GM21528 (cell line): ENCODE measurements around the gene EFHB.
A peak's percentile ranks its signal among the peaks of the same experiment; 100 is the strongest.
"Not testable (repeated sequence)": the region's sequence is repeated elsewhere in the genome, so short reads cannot be mapped to it uniquely, and the experiment has no call there.

Experiments used
- ATAC-seq: cut with Tn5 transposase; IDR thresholded peaks from one replicate; pipeline ENCODE4 v1.9.1; 2021; ENCODE audit warnings: mild to moderate bottlenecking, moderate library complexity; ENCODE audit not compliant: unreplicated experiment, low FRiP score

Gene EFHB

GRCh38 chr3:19931767-19932188 lies 2.2 kb downstream of the EFHB start:
- peak; percentile 45 for ATAC-seq

- peak; percentile 85 for ATAC-seq
These were observed 2.8 kb downstream of the EFHB start for GRCh38 chr3:19931180-19931692.

- ATAC-seq: no peak
These were observed 13.5 kb downstream of the EFHB start for GRCh38 chr3:19920401-19921080.

- ATAC-seq: no peak
These were observed 16.9 kb downstream of the EFHB start for GRCh38 chr3:19917167-19917566.

GRCh38 chr3:19911452-19911851 lies 22.6 kb downstream of the EFHB start:
- ATAC-seq: no peak

GRCh38 chr3:19907523-19907922 lies 26.5 kb downstream of the EFHB start:
- ATAC-seq: no peak

- no peak for ATAC-seq
These were observed 30.4 kb downstream of the EFHB start for GRCh38 chr3:19903649-19904048.

GRCh38 chr3:19901918-19902317 lies 32.1 kb downstream of the EFHB start:
- ATAC-seq: no peak

GRCh38 chr3:19901337-19901736 lies 32.7 kb downstream of the EFHB start:
- no peak for ATAC-seq

- not testable (repeated sequence) for ATAC-seq
These were observed 34.2 kb downstream of the EFHB start for GRCh38 chr3:19899833-19900232.

- no peak for ATAC-seq
These were observed 34.8 kb downstream of the EFHB start for GRCh38 chr3:19899264-19899663.

GRCh38 chr3:19898721-19899120 lies 35.3 kb downstream of the EFHB start:
- ATAC-seq: no peak

GRCh38 chr3:19891740-19892139 lies 42.3 kb downstream of the EFHB start:
- ATAC-seq: no peak

- no peak for ATAC-seq
These were observed 45.4 kb downstream of the EFHB start for GRCh38 chr3:19888428-19889152.

- ATAC-seq: not testable (repeated sequence)
These were observed 46.9 kb downstream of the EFHB start for GRCh38 chr3:19887122-19887521.

GRCh38 chr3:19886404-19886803 lies 47.6 kb downstream of the EFHB start:
- no peak for ATAC-seq

- peak; percentile 56 for ATAC-seq
These were observed 48.5 kb downstream of the EFHB start for GRCh38 chr3:19885468-19885867.

- ATAC-seq: no peak
These were observed 52.2 kb downstream of the EFHB start for GRCh38 chr3:19881852-19882251.

GRCh38 chr3:19881036-19881435 lies 53.0 kb downstream of the EFHB start:
- ATAC-seq: no peak

GRCh38 chr3:19877656-19878055 lies 56.4 kb downstream of the EFHB start:
- ATAC-seq: no peak

GRCh38 chr3:19866751-19867347 lies 67.2 kb downstream of the EFHB start:
- peak; percentile 95 for ATAC-seq
